HEK293T (cell line): ENCODE results near the gene CDH4.

Experiments
- BHLHE40 ChIP-seq: fragments of 450-650 bp; IDR thresholded peaks from 2 replicates; pipeline ENCODE4 v1.6.1; 2016; ENCODE audit warnings: mild to moderate bottlenecking, moderate library complexity, borderline replicate concordance
- CTBP1 ChIP-seq: fragments of 450-650 bp; IDR thresholded peaks from 2 replicates; pipeline ENCODE4 v1.6.1; 2016; ENCODE audit warnings: borderline replicate concordance
- ELF4 ChIP-seq: fragments of 450-650 bp; IDR thresholded peaks from 2 replicates; pipeline ENCODE4 v1.6.1; 2017; ENCODE audit warnings: antibody characterized with exemption
- FOXA1 ChIP-seq: fragments of 450-650 bp; IDR thresholded peaks from 2 replicates; pipeline ENCODE4 v1.6.1; 2016; ENCODE audit warnings: mild to moderate bottlenecking
- FOXK2 ChIP-seq: fragments of 450-650 bp; IDR thresholded peaks from 2 replicates; pipeline ENCODE4 v1.6.1; 2016; ENCODE audit warnings: mild to moderate bottlenecking
- FOXM1 ChIP-seq: fragments of 450-650 bp; IDR thresholded peaks from 2 replicates; pipeline ENCODE4 v1.6.1; 2017; ENCODE audit warnings: mild to moderate bottlenecking, borderline replicate concordance
- PKNOX1 ChIP-seq: fragments of 450-650 bp; IDR thresholded peaks from 2 replicates; pipeline ENCODE4 v1.6.1; 2016
- SUZ12 ChIP-seq: fragments of 450-650 bp; IDR thresholded peaks from 2 replicates; pipeline ENCODE4 v1.6.1; 2016; ENCODE audit warnings: mild to moderate bottlenecking
- TARDBP ChIP-seq: fragments of 450-650 bp; IDR thresholded peaks from 2 replicates; pipeline ENCODE4 v1.6.1; 2016
- ZNF384 ChIP-seq: fragments of 450-650 bp; IDR thresholded peaks from 2 replicates; pipeline ENCODE4 v1.6.1; 2016

- TF ChIP-seq TARDBP (no peak), ELF4 (no peak), FOXA1 (no peak), PKNOX1 (no peak), FOXK2 (no peak), BHLHE40 (no peak), FOXM1 (no peak), ZNF384 (no peak), CTBP1 (no peak), SUZ12 (no peak)
These were observed 64.3 kb downstream of the CDH4 start for GRCh38 chr20:61316346-61316745.
